GM19239 (cell line): ENCODE measurements around the gene DEFB114.

Source experiments
- DNase-seq: peaks from one replicate; pipeline ENCODE4 v3.0.0; 2011; ENCODE audit warnings: low spot score; ENCODE audit not compliant: insufficient read length
- FAIRE-seq: peaks from 2 replicates; lab custom pipeline; 2011; peaks lifted over from hg19 to GRCh38; lab: Jason Lieb, UNC

The DEFB114 gene

GRCh38 chr6:49937811-49938210, 26.2 kb downstream of the DEFB114 start:
- FAIRE-seq (no peak), DNase-seq (no peak)

GRCh38 chr6:49937017-49937416, 26.9 kb downstream of the DEFB114 start:
- FAIRE-seq (no peak), DNase-seq (no peak)

GRCh38 chr6:49935387-49935786, 28.6 kb downstream of the DEFB114 start:
- FAIRE-seq, result no peak
- DNase-seq, result no peak

DNA sequence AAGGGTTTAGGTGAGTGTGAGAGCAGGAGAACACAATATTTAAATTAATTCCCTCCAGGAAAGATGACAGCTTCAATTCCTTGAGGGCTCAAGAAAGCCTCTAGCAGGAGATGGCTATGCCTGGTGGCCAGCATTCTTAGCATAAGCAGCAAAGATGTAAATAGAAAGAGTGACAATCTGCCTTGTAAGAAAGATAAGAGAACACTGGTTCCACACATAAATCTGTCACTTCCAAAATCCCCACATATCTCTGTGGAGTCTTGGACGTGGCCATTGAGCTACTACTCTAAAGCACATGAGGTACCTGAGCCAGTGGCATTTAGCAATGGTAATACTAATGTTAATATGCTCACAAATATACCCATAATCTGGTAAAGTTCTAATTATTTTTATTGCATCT, 29.2 kb downstream of the DEFB114 start:
- FAIRE-seq, result no peak
- DNase-seq, result no peak

DNA sequence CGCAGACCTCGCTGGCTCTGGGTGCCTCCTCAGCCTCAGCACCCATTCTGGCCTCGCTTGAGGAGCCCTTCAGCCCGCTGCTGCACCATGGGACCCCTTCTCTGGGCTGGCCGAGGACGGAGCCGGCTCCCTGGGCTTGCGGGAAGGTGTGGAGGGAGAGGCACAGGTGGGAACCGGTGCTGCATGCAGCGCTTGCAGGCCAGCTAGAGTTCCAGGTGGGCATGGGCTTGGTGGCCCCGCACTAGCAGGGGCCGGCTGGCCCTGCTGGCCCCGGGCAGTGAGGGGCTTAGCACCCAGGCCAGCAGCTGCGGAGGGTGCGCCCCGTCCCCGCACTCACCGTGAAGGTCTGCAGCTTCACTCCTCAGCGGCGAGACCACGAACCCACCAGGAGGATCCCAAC, 30.4 kb downstream of the DEFB114 start:
- DNase-seq (no peak), FAIRE-seq (no peak)

- DNase-seq, result no peak
Measured at GRCh38 chr6:49929340-49929739, 34.6 kb downstream of the DEFB114 start.

DNA sequence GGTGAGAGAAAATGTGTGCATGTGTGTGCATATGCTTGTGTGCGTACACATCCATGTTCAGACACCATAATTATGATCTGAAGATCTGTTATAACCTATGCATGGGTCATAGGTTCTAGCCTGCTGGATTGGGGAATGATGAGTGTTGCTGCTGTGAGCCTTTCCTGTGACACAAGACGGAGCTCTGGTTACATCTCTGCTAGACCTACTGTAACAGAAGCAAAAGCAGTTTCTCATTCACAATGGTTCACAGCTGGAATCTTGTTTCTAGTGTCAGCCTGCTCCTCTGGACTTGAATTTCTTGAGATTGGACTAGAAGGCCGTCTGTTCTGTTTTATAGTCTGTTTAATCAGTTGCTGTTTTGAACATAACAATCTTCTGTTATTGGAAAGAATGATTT, 40.1 kb downstream of the DEFB114 start:
- DNase-seq (no peak), FAIRE-seq (no peak)

More at GRCh38 chr6:49929340-49929739, 34.6 kb downstream of the DEFB114 start:
- FAIRE-seq, result no peak

GRCh38 chr6:49919935-49920644, 43.9 kb downstream of the DEFB114 start:
- FAIRE-seq, result no peak
- no peak for DNase-seq

DNA sequence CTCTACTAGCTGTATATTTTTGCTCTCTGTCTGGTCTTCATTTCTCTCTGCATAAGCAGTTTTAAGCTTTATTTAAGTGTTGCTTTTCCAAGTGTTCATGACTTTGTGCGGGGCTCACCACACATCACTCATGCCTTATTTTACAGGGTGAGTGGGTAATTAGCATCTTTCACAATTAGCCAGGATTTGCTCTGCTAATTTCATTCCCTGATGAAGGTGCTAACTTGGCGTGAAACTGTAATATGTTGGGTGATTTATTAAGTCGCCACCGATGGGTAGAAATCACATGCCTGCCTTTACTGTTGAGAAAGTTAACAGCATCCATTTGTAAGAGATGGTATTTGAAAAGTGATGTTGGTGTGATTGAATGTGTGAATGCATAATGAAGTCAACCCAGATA, 44.7 kb downstream of the DEFB114 start:
- DNase-seq (no peak), FAIRE-seq (no peak)

GRCh38 chr6:49918787-49919186, 45.2 kb downstream of the DEFB114 start:
- no peak for DNase-seq
- FAIRE-seq, result no peak

DNA sequence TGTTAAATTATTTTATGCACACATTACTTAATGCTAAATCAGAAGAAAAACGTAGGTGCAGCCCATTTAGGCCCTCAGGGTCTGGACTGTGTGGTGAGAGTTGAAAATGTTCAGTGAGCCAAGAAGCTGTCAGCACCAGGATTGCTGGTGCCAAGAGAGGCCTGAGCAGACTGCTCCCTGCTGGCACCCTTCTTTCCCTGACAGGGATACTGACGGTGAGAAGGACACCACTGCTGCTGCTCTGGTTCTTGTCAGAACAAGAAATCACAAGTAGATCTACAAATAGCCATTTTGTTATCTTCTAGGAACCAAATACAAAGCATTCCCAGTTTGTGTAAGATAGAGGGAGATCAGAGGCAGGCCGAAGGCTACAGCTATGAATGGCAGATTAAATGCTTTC, 48.9 kb downstream of the DEFB114 start:
- no peak for FAIRE-seq
- DNase-seq, result no peak

DNA sequence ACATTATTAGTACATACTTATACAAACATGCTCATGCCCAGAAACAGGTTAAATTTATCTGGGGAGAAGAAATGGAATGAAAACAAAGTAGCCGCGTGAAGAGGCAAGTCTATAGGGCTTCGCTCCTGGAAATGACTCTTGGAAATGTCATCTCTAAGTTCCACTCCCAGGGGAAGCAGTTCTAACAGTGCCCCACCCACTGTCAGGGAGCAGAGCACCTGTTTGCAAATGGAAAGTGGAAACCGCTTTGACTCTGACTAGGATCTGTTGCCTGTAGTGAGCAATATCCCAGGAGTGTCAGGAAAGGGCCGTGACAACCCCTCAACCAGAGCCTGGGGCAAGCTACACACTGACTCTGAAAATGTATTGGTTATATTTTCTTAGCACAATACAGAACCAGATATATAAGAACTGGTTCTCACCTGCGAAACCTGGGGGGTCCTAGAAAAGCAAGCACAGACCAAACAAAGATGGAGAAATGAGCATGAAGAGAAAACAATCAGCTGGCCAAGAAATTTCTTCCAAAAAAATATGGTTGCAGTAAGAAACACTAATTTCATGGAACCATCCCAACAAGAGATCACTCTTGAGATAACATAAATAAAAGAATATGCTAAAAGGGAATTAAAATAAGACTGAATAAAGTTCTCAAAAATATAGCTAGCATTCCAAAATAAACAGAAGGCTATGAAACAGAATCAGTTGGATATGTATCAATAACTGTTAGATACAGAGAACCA, 50.2 kb downstream of the DEFB114 start:
- FAIRE-seq, result no peak
- no peak for DNase-seq

DNA sequence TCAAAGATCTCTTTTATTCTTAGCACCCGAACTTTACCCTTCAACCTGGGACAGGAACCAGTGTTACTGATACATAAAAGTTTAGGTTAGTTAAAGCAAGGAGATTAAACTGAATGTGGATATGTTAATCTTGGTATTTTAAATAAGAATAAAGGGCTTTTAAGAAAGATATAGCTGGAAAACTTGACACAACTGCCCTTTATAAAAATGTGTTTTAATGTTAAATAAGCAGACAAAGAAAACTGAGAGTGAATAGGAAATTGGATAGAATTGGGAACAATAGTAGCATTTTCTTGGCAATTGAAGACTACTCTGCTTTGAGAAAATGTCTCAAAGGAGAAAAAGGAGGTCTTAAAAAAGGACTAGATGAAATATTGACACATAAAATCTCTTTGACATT, 51.8 kb downstream of the DEFB114 start:
- FAIRE-seq, result no peak
- DNase-seq, result no peak

GRCh38 chr6:49911252-49911651, 52.7 kb downstream of the DEFB114 start:
- no peak for DNase-seq
- FAIRE-seq, result no peak
